H7 (cell line): Measurements from ENCODE around the gene SOX18. TPM values are rescaled to one million over a fixed set of nuclear protein-coding genes. Genes with fewer than 3 reads are reported as not detected.
"Not testable (repeated sequence)": the region's sequence is repeated elsewhere in the genome, so short reads cannot be mapped to it uniquely, and the experiment has no call there.

Experiments
- DNase-seq: peaks from one replicate; pipeline ENCODE4 v3.0.0; 2012
- H3K27me3 ChIP-seq: 2 replicates; pipeline ENCODE4 v1.6.0; 2011; ENCODE audit warnings: mild to moderate bottlenecking, low read length; ENCODE audit not compliant: control insufficient read depth, insufficient read depth
- H3K36me3 ChIP-seq: replicated peaks from 2 replicates; pipeline ENCODE4 v1.5.1; 2011; ENCODE audit warnings: low read length; ENCODE audit not compliant: control insufficient read depth, insufficient read depth
- H3K4me3 ChIP-seq: 2 replicates; pipeline ENCODE4 v1.5.1; 2011; ENCODE audit warnings: low read depth, mild to moderate bottlenecking, control low read depth, low read length, moderate library complexity; ENCODE audit not compliant: insufficient read depth
- total RNA-seq: library from RNA; depleted of rRNA; stranded (reverse); fragments of >200 nt; shearing (Covaris generic); gene quantifications from 2 replicates; pipeline ENCODE4 v1.2.3, GENCODE V29; 2014

The SOX18 gene
- total RNA-seq, 1 experiment from 2014 or later = 1.2 TPM

DNA sequence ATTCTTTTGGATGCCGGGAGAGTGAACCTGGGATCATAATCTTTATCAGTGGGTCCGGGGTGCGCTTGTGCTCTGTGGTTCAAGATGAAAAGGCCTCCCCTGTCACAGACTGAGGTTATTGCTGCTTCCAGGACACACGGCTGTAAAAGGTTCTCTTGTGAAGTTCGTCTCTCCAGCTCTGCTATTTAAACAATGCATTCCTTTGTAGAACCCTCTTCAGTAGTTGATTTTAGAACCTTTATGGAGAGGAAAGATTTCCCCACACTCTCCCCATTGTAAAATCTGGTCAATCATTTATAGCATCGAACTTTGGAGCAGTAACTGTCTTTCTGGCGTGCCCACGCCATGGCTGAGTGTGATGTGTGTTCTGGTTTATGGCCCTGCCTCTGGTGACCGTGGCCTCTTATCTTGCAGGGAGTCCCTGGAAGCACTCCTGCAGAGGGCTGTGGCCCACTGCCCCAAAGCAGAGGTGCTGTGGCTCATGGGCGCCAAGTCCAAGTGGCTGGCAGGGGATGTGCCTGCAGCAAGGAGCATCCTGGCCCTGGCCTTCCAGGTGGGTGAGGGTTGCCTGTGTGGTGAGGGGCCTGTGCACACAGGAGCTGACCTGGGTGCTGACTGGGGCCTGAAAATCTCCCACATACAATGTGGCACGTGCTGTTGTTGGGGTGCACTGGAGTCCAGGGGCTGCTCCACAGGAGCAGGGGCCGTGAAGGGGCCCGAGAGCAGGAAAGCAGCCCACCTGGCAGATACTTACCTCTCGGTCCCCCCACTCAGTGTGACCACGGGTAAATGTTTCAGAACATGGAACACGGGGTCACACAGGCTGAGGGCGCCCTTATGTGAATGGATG lies 25.1 kb downstream of the SOX18 start:
- H3K27me3 ChIP-seq = no peaks in the 10 kb centered on the region
- H3K4me3 ChIP-seq = no peak overlapping the region
- no peak for DNase-seq
- peaks cover 37% of the 10 kb centered on the region for H3K36me3 ChIP-seq

DNA sequence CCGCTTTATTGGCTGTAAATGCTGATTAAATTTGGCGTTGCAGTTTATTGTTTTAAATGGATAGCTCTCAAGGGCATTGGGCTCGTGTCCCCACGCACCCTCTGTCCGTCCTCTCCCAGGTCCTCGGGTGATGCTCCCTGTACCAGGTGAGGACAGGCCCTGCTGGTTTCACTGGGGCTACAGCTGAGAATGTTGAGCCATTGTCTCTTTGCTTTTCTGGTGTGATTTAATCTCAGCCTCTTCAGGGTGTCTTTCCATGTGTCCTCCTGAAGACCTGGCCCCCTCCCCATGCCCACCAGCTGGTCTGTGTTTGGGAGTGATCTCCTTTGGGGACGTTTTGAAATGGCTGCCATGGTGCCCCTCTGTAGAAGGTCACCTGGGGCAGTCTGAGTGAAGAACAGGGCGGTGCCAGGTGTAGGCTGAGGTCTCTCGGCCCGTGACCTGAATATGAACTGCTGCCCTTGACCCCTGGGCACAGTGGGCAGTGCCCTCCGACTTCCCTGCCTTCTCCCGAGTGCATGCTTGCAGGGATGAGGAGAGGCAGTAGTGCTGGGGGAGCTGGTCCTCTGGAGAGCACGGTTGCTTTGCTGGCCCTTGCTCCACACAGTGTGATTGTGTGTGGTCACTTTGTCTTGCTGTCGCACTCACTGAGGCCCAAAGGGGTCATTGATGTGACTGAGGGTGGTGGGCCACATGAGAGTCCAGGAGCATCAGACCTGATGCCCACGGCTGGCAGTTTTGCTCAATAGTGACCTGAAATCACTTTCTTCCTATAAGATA lies 25.9 kb downstream of the SOX18 start:
- no peaks in the 10 kb centered on the region for H3K27me3 ChIP-seq
- no peak for DNase-seq
- H3K36me3 ChIP-seq = peaks cover 35% of the 10 kb centered on the region
- no peak overlapping the region for H3K4me3 ChIP-seq

DNA sequence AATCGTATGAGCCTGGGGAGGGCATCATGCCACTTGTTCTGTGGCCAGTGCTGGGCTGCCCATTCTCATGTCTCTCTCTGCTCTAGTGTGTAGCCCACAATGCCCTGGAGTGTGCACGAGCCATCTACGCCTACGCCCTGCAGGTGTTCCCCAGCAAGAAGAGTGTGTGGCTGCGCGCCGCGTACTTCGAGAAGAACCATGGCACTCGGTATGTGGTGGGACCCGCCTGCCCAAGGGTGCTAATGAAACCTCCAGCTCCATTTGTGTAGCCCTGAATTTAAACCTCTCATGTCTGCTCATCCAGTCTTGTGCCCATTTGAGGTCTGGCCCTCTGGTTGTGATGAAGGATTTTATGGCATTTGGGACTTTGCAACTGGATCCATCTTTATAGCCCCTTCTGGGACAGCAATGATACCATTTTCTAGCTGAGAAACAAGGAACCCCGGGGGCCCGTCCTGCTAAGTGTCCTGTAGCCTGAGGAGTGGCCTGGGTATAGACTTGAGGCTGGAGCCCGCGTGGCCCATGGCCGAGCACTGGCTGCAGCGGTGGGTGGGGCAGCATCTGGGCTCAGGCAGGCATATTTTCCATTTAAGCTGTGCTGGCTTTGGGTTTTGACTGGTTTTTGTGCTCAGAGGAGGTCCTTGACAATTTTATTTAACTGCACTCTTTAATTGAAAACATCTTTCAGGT lies 26.6 kb downstream of the SOX18 start:
- Histone ChIP-seq H3K36me3 (peaks cover 32% of the 10 kb centered on the region), H3K4me3 (no peak overlapping the region), H3K27me3 (no peaks in the 10 kb centered on the region)
- DNase-seq = no peak

DNA sequence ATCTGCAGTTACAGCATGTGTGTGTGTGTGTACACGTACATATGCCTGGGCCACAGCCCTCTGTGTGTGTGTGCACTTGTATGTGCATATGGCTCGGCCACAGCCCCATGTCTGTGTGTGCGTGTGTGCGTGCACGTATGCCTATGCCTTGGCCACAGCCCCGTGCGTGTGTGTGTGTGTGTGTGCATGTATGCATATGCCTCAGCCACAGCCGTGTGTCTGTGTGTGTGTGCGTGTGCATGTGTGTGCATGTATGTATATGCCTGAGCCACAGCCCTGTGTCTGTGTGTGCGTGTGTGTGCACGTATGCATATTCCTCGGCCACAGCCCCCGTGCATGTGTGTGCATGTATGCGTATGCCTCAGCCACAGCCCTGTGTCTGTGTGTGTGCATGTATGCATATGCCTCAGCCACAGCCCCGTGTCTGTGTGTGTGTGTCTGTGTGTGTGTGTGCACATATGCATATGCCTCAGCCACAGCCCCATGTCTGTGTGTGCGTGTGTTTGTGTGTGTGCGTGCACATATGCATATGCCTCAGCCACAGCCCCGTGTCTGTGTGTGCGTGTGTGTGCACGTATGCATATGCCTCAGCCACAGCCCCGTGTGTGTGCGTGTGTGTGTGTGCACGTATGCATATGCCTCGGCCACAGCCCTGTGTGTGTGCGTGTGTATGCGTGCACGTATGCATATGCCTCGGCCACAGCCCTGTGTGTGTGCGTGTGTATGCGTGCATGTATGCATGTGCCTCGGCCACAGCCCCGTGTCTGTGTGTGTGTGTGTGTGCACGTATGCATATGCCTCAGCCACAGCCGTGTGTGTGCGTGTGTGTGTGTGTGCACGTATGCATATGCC lies 28.1 kb downstream of the SOX18 start:
- Histone ChIP-seq H3K4me3 (no peak overlapping the region), H3K27me3 (no peaks in the 10 kb centered on the region), H3K36me3 (peaks cover 26% of the 10 kb centered on the region)
- DNase-seq = no peak

DNA sequence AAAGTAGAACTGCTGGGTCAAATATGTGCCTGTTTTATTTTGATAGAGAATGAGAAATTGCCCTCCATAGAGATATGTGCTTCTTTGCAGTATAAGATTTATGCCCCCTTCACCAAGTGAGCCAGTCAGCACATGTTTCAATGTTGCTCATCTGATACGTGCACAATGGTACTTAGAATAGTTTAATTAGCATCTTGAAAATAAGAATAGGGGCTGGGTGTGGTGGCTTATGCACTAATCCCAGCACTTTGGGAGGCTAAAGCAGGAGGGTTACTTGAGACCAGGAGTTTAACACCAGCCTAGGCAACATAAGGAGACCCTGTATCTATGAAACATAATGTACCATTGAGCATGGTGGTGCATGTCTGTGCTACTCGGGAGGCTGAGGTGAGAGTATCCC lies 33.8 kb downstream of the SOX18 start:
- H3K4me3 ChIP-seq = no peak overlapping the region
- H3K27me3 ChIP-seq = no peaks in the 10 kb centered on the region
- no peak for DNase-seq
- H3K36me3 ChIP-seq = peaks cover 25% of the 10 kb centered on the region

DNA sequence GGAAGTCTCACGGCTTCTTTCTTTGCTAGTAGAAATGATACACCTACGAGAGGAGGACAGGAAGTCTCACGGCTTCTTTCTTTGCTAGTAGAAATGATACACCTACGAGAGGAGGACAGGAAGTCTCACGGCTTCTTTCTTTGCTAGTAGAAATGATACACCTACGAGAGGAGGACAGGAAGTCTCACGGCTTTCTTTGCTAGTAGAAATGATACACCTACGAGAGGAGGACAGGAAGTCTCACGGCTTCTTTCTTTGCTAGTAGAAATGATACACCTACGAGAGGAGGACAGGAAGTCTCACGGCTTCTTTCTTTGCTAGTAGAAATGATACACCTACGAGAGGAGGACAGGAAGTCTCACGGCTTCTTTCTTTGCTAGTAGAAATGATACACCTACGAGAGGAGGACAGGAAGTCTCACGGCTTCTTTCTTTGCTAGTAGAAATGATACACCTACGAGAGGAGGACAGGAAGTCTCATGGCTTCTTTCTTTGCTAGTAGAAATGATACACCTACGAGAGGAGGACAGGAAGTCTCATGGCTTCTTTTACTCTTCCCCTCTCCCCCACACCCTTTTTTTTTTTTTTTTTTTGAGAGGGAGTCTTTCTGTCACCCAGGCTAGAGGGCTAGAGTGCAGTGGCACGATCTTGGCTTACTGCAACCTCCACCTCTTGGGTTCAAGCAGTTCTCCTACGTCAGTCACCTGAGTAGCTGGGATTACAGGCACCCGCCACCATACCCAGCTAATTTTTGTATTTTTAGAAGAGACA lies 36.9 kb downstream of the SOX18 start:
- not testable (repeated sequence) for H3K4me3 ChIP-seq, H3K27me3 ChIP-seq, DNase-seq
- peaks cover 26% of the 10 kb centered on the region for H3K36me3 ChIP-seq

DNA sequence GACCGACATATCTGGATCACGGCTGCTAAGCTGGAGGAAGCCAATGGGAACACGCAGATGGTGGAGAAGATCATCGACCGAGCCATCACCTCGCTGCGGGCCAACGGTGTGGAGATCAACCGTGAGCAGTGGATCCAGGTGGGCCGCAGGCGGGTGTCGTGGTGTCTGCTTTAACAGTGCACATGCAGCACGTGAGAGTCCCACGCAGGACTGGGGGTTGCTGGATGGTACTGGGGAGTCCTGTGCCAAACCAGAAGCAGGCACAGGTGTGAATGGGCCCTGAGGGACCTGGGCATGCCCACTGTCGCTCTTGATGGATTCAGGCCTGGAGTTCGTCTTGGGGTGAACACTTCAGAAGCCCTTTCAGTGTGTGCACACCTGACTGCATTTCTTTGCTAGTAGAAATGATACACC lies 38.1 kb downstream of the SOX18 start:
- Histone ChIP-seq H3K36me3 (peaks cover 25% of the 10 kb centered on the region), H3K27me3 (no peaks in the 10 kb centered on the region), H3K4me3 (no peak overlapping the region)
- no peak for DNase-seq

DNA sequence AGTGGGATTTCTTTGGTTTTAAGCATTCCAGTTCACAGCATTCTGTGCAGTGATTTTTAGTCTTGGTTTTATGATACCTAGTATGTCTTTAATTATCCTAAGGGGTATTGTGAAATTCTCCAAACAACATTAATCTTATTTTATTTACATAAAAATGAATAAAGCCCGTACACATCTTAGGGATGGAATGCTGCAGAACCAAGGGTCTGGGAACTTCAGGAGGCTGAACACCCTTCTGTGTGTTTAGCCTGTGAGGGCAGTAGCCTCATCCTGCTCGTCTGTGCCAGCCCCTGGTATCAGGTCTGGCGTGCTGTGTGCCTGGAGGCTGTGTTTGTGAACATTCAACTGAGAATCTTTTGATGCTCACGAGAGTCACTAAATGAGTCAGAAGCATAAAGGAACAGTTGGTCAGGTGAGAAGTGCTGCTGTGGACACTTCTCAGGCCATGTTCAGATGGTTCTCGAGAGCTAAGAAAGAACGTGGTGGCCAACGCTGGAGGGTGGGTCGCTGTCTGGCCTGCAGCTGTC lies 38.7 kb downstream of the SOX18 start:
- Histone ChIP-seq H3K4me3 (no peak overlapping the region), H3K27me3 (no peaks in the 10 kb centered on the region), H3K36me3 (peaks cover 25% of the 10 kb centered on the region)
- DNase-seq = no peak

DNA sequence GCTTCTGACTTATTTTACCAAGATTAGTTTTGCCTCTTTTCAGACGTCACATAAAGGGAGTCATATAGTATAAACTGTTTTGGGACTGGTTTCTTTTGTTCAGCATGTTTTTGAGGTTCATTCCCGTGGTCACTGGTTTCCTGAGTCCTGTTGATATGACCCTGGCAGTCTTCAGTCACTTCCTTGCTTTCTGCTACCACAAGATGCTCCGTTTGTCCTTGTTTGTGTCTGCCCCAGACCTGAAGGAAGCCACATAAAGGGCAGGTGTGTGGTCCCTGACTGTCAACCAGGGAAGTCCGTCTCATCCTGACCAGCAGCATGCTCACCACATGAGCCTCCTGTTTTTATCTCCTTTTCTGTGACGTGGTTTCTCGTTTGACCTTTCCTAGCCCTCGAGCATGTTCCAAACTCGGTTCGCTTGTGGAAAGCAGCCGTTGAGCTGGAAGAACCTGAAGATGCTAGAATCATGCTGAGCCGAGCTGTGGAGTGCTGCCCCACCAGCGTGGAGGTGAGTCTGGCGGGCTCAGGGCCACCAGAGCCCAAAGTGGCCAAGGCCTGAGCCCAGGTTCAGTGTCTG lies 39.5 kb downstream of the SOX18 start:
- Histone ChIP-seq H3K27me3 (no peaks in the 10 kb centered on the region), H3K4me3 (no peak overlapping the region), H3K36me3 (peaks cover 27% of the 10 kb centered on the region)
- peak; percentile 18 for DNase-seq

DNA sequence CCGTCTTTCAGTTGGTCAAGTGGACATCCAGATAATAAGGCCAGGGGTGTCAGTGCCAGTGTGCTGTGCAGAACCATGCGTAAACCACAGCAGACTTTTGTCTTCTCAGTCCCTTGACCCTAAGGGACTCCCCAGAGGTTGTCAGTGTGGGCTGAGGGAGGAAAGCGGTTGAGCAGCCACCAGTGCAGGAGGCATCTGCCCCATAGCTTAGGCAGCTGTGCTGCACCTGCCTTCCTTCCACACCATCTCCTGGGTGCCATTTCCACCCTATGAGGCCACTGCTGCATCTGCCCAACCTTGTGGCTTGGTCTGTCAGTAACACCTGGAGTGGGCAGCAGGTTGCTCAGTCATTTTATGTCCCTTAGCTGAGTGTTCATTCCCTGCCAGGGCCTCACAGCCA lies 42.5 kb downstream of the SOX18 start:
- H3K27me3 ChIP-seq = no peaks in the 10 kb centered on the region
- peaks cover 28% of the 10 kb centered on the region for H3K36me3 ChIP-seq
- H3K4me3 ChIP-seq = no peak overlapping the region
- peak; percentile 32 for DNase-seq

DNA sequence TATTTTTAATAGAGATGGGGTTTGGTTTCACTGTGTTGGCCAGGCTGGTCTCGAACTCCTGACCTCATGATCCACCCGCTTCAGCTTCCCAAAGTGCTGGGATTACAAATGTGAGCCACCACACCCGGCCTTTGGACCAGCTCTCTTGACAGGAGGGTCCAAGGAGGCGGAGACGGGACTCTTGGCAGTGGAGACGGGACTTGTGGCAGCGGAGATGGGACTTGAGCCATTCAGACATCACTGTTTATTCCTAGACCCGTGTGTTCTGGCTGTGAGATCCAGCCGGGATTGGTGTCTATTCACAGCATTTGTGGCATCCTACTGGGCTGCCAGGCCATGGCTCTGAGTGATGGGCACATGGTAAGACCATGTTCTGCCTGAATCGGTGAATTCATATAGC lies 42.9 kb downstream of the SOX18 start:
- DNase-seq = no peak
- no peaks in the 10 kb centered on the region for H3K27me3 ChIP-seq
- H3K4me3 ChIP-seq = no peak overlapping the region
- H3K36me3 ChIP-seq = peaks cover 30% of the 10 kb centered on the region

DNA sequence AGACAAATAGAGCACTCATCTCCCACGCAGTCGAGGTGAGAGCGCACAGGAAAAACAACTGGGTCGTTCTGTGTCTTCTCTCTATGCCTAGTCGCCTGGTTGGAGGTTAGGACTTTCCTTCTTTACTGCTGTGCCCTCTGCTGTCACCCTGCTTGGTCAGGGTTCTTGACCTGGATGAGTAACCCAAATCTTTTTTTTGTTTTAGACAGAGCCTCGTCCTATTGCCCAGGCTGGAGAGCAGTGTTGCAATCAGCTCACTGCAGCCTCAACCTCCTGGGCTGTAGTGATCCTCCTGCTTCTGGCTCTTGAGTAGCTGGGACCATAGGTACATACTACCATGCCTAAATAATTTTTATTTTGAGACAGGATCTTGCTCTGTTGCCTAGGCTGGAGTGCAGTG lies 44.0 kb downstream of the SOX18 start:
- no peak for DNase-seq
- no peak overlapping the region for H3K4me3 ChIP-seq
- H3K27me3 ChIP-seq = no peaks in the 10 kb centered on the region
- peaks cover 30% of the 10 kb centered on the region for H3K36me3 ChIP-seq
